Spleen (tissue), 11 donors: Measurements from ENCODE around the gene NDUFAF4. TPM values are rescaled to one million over a fixed set of nuclear protein-coding genes. Genes with fewer than 3 reads are reported as not detected.

Experiments used
- DNase-seq: peaks from one replicate; pipeline ENCODE4 v3.0.0-alpha.2; 2020
- H3K27ac ChIP-seq, 8 donors: fragments of 200-600 bp; sonication (generic) in 7 of 8; 1 replicate in 4 of 8; 2 replicates in 4 of 8; pipeline versions ENCODE4 v1.5.0 to v1.8.0; 2016 to 2021; ENCODE audit warnings: inconsistent platforms in 4 of 8, mild to moderate bottlenecking in 4 of 8, moderate library complexity in 1 of 8
- H3K27me3 ChIP-seq, 7 donors: fragments of 200-600 bp; sonication (generic) in 6 of 7; replicated peaks in 1 of 7; 1 replicate in 4 of 7; 2 replicates in 3 of 7; pipeline versions ENCODE4 v1.5.0 to v1.8.0; 2016 to 2021; ENCODE audit warnings: inconsistent platforms in 3 of 7, mild to moderate bottlenecking in 1 of 7
- H3K36me3 ChIP-seq, 6 donors: fragments of 200-600 bp; sonication (generic) in 5 of 6; 1 replicate in 4 of 6; 2 replicates in 2 of 6; pipeline versions ENCODE4 v1.5.0 to v1.8.0; 2016 to 2021; ENCODE audit warnings: inconsistent platforms in 2 of 6
- H3K4me1 ChIP-seq, 6 donors: fragments of 200-600 bp; sonication (generic) in 5 of 6; 1 replicate in 3 of 6; 2 replicates in 3 of 6; pipeline versions ENCODE4 v1.5.0 to v1.8.0; 2016 to 2021; ENCODE audit warnings: inconsistent platforms in 3 of 6
- H3K4me3 ChIP-seq, 8 donors: fragments of 200-600 bp; sonication (generic) in 7 of 8; 1 replicate in 4 of 8; 2 replicates in 4 of 8; pipeline versions ENCODE4 v1.5.0 to v1.8.0; 2016 to 2021; ENCODE audit warnings: inconsistent platforms in 4 of 8, mild to moderate bottlenecking in 4 of 8, moderate library complexity in 2 of 8
- H3K9me3 ChIP-seq, 8 donors: fragments of 200-600 bp; sonication (generic) in 7 of 8; 1 replicate in 4 of 8; 2 replicates in 4 of 8; pipeline versions ENCODE4 v1.5.0 to v1.8.0; 2016 to 2021; ENCODE audit warnings: inconsistent platforms in 4 of 8
- CTCF ChIP-seq, 11 experiments: fragments of 200-600 bp in 7 of 11; fragments of 450-650 bp in 4 of 11; sonication (generic) in 4 of 11; IDR thresholded peaks in 8 of 11; conservative IDR thresholded peaks in 3 of 11; 1 replicate in 7 of 11; 2 replicates in 4 of 11; pipeline versions ENCODE4 v1.4.0 to v1.8.0; 2016 to 2021; ENCODE audit warnings: antibody characterized with exemption in 11 of 11, inconsistent platforms in 4 of 11, mild to moderate bottlenecking in 1 of 11
- POLR2A ChIP-seq, 3 donors: fragments of 450-650 bp; IDR thresholded peaks; one replicate each; pipeline ENCODE4 v1.5.1; 2017; ENCODE audit warnings: antibody characterized with exemption in 3 of 3, mild to moderate bottlenecking in 1 of 3
- POLR2AphosphoS5 ChIP-seq, 3 donors: sonication (generic); formaldehyde crosslinking; IDR thresholded peaks; one replicate each; pipeline ENCODE4 v1.5.1; 2017; ENCODE audit warnings: antibody characterized with exemption in 3 of 3
- WGBS, 5 donors: extraction: QIAGEN DNeasy Blood & Tissue Kit in 3 of 5; methylation state at CpG; one replicate each; pipeline versions ENCODE4 v1.1.5 to v1.1.7; 2013 to 2018; 5-methylcytosine and 5-hydroxymethylcytosine counted together
- intact Hi-C: fragments of 100-400 bp; cut with DNase I; formaldehyde crosslinking; loops from one replicate; pipeline ENCODE4 v1.15.0; 2023; ENCODE audit warnings: low total_unique reads
- polyA plus RNA-seq, 3 donors: library from polyadenylated mRNA; stranded (reverse); fragments of 200-250 nt; gene quantifications; one replicate each; pipeline ENCODE4 v1.2.1, GENCODE V29; 2013
- total RNA-seq, 7 donors: library from RNA; depleted of rRNA in 3 of 7; stranded (reverse); fragments of >200 nt in 3 of 7; fragmentation: NEBNext Ultra II Directional in 4 of 7; extraction: Animal tissue kit (Norgen Biotek cat#: 25700) in 4 of 7; gene quantifications; one replicate each; pipeline versions ENCODE4 v1.1.0 to v1.2.1, GENCODE V29; 2016 to 2021
- donor health status: healthy with polysubstance abuse.
- donor health status: DM: no; HTN: no; CAD: no; lungs with moderate emphysema.
- donor health status: DM: no; HTN: no; CAD: no.
- donor health status: Bipolar disorder and iron deficiency.
- donor health status: healthy.
- donor health status: DM: no; HTN: no; CAD: no.
- donor health status: DM: yes; HTN: yes; CAD: no.

Gene NDUFAF4
- total and polyA plus RNA-seq, 10 donors, result 10.1 to 42.1 (median 31.9) TPM

GRCh38 chr6:96853083-96853482 is 44.6 kb downstream of the NDUFAF4 start:
- intact Hi-C loops, result no loop called here
- Histone ChIP-seq H3K27ac (no peak overlapping the region), H3K27me3 (no peaks in the 10 kb centered on the region), H3K4me3 (no peak overlapping the region), H3K4me1 (no peaks in the 10 kb centered on the region), H3K36me3 (no peaks in the 10 kb centered on the region), H3K9me3 (peaks cover 0 to under 1% (median 0%) of the 10 kb centered on the region in 8 donors)
- DNase-seq, result no peak
- WGBS, 5 donors, result 80 to 91% (median 85%) methylated on average over 2 of the region's 2 CpGs
- TF ChIP-seq CTCF (IDR thresholded peaks at IDR 0.05 in 8 of 11, conservative IDR thresholded peaks at IDR 0.05 in 3 of 11) (no peak), POLR2AphosphoS5 (IDR thresholded peaks at IDR 0.05) (no peak), POLR2A (IDR thresholded peaks at IDR 0.05) (no peak)

GRCh38 chr6:96852605-96853004 is 45.1 kb downstream of the NDUFAF4 start:
- no peak overlapping the region for H3K27ac ChIP-seq
- H3K9me3 ChIP-seq, result peaks cover 0 to 5% (median 0%) of the 10 kb centered on the region in 8 donors
- TF ChIP-seq POLR2AphosphoS5 (IDR thresholded peaks at IDR 0.05), result no peak
- no peak for TF ChIP-seq POLR2A (IDR thresholded peaks at IDR 0.05)
- no peak for TF ChIP-seq CTCF (IDR thresholded peaks at IDR 0.05 in 8 of 11, conservative IDR thresholded peaks at IDR 0.05 in 3 of 11)
- WGBS, 5 donors, result 94 to 98% (median 94%) methylated on average over 3 of the region's 3 CpGs
- DNase-seq, result no peak
- intact Hi-C loops, result no loop called here
- H3K4me3 ChIP-seq, result no peak overlapping the region
- no peaks in the 10 kb centered on the region for H3K36me3 ChIP-seq
- H3K27me3 ChIP-seq, result no peaks in the 10 kb centered on the region
- H3K4me1 ChIP-seq, result no peaks in the 10 kb centered on the region

GRCh38 chr6:96851858-96852257 is 45.8 kb downstream of the NDUFAF4 start:
- H3K27ac ChIP-seq, result no peak overlapping the region
- WGBS, 5 donors, result 64 to 94% (median 81%) methylated on average over 8 of the region's 8 CpGs
- TF ChIP-seq CTCF (IDR thresholded peaks at IDR 0.05 in 8 of 11, conservative IDR thresholded peaks at IDR 0.05 in 3 of 11), result no peak
- no peak for TF ChIP-seq POLR2A (IDR thresholded peaks at IDR 0.05)
- no peak for TF ChIP-seq POLR2AphosphoS5 (IDR thresholded peaks at IDR 0.05)
- H3K36me3 ChIP-seq, result no peaks in the 10 kb centered on the region
- peaks cover 0 to 12% (median 0%) of the 10 kb centered on the region in 8 donors for H3K9me3 ChIP-seq
- H3K27me3 ChIP-seq, result no peaks in the 10 kb centered on the region
- no peak for DNase-seq
- intact Hi-C loops, result no loop called here
- no peak overlapping the region for H3K4me3 ChIP-seq
- no peaks in the 10 kb centered on the region for H3K4me1 ChIP-seq

GRCh38 chr6:96849615-96850014 is 48.1 kb downstream of the NDUFAF4 start:
- H3K4me3 ChIP-seq, result no peak overlapping the region
- peaks cover 0 to 32% (median 11%) of the 10 kb centered on the region in 8 donors for H3K9me3 ChIP-seq
- H3K27me3 ChIP-seq, result peaks cover 0 to 2% (median 0%) of the 10 kb centered on the region in 7 donors
- DNase-seq, result no peak
- no peaks in the 10 kb centered on the region for H3K4me1 ChIP-seq
- WGBS, 5 donors, result 75 to 85% (median 78%) methylated on average over 2 of the region's 2 CpGs
- TF ChIP-seq POLR2A (IDR thresholded peaks at IDR 0.05) (no peak), POLR2AphosphoS5 (IDR thresholded peaks at IDR 0.05) (no peak), CTCF (IDR thresholded peaks at IDR 0.05 in 8 of 11, conservative IDR thresholded peaks at IDR 0.05 in 3 of 11) (no peak)
- H3K27ac ChIP-seq, result no peak overlapping the region
- no peaks in the 10 kb centered on the region for H3K36me3 ChIP-seq
- intact Hi-C loops, result no loop called here
